Activated T-cell treated with anti-CD3 and anti-CD28 coated beads, Interleukin-2, amount 50 U/mL, for 72 hours (primary cell): Measurements from ENCODE around the gene TTC39C. TPM values are rescaled to one million over a fixed set of nuclear protein-coding genes. Genes with fewer than 3 reads are reported as not detected.
A peak's percentile ranks its signal among the peaks of the same experiment; 100 is the strongest.
"Not testable (repeated sequence)": the region's sequence is repeated elsewhere in the genome, so short reads cannot be mapped to it uniquely, and the experiment has no call there.

Experiments
- ATAC-seq, 2 donors: fragments of 150-1000 bp; cut with Tn5 transposase; replicated peaks in 1 of 2; 2 replicates each; pipeline ENCODE4 v1.10.0; 2021; ENCODE audit warnings: moderate library complexity in 2 of 2, mild to moderate bottlenecking in 1 of 2
- DNase-seq, 2 donors: peaks; one replicate each; pipeline ENCODE4 v3.0.0; 2021 to 2022; ENCODE audit warnings: mixed read lengths in 1 of 2
- H3K27ac Mint-ChIP-seq: one replicate; pipeline ENCODE4 v1.8.0; 2022; ENCODE audit warnings: mild to moderate bottlenecking, moderate library complexity, mixed read lengths
- H3K27me3 Mint-ChIP-seq: one replicate; pipeline ENCODE4 v1.8.0; 2022; ENCODE audit warnings: low read depth, mixed read lengths
- H3K36me3 Mint-ChIP-seq, 2 donors: one replicate each; pipeline ENCODE4 v1.8.0; 2022; ENCODE audit warnings: mixed read lengths in 2 of 2, mild to moderate bottlenecking in 1 of 2; ENCODE audit not compliant: insufficient read depth in 2 of 2
- H3K4me1 Mint-ChIP-seq: one replicate; pipeline ENCODE4 v1.8.0; 2022; ENCODE audit warnings: low read depth, mixed read lengths
- H3K4me3 Mint-ChIP-seq, 2 donors: one replicate each; pipeline ENCODE4 v1.8.0; 2022; ENCODE audit warnings: mild to moderate bottlenecking in 2 of 2, mixed read lengths in 2 of 2, moderate library complexity in 2 of 2
- H3K9me3 Mint-ChIP-seq, 2 donors: one replicate each; pipeline ENCODE4 v1.8.0; 2022; ENCODE audit warnings: mixed read lengths in 2 of 2
- total RNA-seq, 2 donors: library from RNA; stranded (reverse); gene quantifications; one replicate each; pipeline ENCODE4 v1.2.3, GENCODE V29; 2022

TTC39C gene
- total RNA-seq, 2 donors from 2014 or later: 38.8 to 41.3 TPM

DNA sequence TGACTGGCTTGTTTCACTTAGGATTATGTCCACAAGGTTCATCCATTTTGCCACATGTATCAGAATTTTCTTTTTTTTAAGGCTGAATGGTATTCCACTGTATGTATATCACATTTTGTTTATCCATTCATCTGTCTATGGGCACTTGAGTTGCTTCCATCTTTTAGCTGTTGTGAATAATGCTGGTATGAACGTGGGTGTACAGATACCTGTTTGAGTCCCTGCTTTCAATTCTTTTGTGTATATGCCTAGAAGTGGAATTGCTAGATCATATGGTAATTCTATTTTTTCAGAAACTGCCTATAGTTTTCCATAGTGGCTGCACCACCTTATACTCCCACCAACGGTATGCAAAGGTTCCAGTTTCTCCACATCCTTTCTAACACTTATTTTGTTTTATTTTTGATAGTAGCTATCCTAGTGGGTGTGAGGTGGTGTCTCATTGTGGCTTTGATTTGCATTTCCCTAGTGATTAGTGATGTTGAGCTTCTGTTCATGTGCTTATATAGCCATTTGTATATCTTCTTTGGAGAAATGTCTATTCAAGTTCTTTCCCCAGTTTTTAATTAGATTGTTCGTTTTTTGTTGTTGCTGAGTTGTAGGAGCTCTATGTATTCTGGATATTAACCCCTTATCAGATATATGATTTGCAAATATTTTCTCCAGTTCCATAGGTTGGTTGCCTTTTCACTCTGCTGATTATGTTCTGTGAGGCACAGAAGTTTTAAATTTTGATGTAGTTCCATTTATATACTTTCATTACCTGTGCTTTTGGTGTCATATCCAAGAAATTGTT, 40.7 kb downstream of the TTC39C start:
- DNase-seq (no peak), ATAC-seq (peak; percentile 43)
- Mint-ChIP-seq H3K27me3 (no peaks in the 10 kb centered on the region), H3K4me1 (peaks cover 76% of the 10 kb centered on the region), H3K9me3 (peaks cover 0 to 5% of the 10 kb centered on the region in 2 donors), H3K4me3 (peak overlapping the region; percentile 27 to 75), H3K27ac (peak overlapping the region; percentile 75), H3K36me3 (peaks cover 3 to 4% of the 10 kb centered on the region in 2 donors)

DNA sequence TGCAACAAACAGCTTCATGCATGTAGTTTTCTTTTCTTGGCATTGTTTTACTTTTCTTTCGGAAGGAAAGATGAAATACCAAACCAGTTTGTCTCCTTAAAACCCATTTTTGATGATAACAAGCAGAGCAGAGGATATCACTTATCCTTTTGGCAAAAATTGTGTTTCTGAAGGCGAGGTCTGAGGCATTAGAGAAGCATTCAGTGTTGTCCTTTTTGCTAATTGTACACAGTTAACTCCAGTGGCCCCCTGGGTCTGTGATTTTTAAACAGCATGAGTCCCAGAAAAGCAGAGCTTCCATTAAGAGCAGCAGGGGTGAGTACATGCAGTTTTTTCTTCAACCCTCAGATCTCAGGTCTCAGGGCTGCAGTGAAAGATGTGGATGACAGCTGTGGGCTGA, 41.3 kb downstream of the TTC39C start:
- Mint-ChIP-seq H3K27me3 (no peaks in the 10 kb centered on the region), H3K4me3 (peak overlapping the region; percentile 27 to 75), H3K36me3 (peaks cover 3 to 4% of the 10 kb centered on the region in 2 donors), H3K27ac (peak overlapping the region; percentile 38), H3K4me1 (peaks cover 69% of the 10 kb centered on the region), H3K9me3 (peaks cover 0 to 5% of the 10 kb centered on the region in 2 donors)
- DNase-seq (no peak), ATAC-seq (no peak)

DNA sequence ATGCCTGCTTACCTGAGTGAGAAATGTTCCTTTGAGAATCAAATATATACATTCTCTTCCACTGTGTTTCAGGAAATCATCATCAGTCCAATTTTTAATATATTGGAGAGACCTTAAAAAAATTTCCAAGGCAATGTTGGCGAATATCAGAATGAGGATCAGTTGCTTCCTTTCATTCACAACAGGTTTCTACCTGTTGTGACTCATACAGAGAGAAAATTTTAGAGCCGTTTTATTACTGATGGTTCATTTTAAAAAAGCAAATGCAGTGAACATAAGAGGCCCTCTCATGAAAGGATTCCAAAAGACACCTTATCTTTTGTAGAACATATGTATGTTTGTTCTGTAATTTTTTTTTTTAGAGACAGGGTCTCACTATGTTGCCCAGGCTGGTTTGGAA, 42.0 kb downstream of the TTC39C start:
- no peak for ATAC-seq
- Mint-ChIP-seq H3K4me3 (peak overlapping the region; percentile 27 to 75), H3K9me3 (peaks cover 0 to 5% of the 10 kb centered on the region in 2 donors), H3K27me3 (no peaks in the 10 kb centered on the region), H3K4me1 (peaks cover 63% of the 10 kb centered on the region), H3K36me3 (peaks cover 3 to 4% of the 10 kb centered on the region in 2 donors), H3K27ac (no peak overlapping the region)
- DNase-seq: no peak

DNA sequence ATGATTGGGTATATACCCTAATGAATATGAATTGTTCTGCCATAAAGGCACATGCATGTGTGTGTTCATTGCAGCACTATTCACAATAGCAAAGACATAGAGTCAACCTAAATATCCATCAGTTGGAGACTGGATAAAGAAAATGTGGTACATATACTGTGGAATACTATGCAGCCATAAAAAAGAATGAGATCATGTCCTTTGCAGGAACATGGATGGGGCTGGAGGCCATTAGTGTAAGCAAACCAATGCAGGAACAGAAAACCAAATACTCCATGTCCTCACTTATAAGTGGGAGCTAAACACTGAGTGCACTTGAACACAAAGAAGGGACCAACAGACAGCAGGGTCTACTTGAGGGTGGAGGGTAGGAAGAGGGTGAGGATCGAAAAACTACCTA, 43.2 kb downstream of the TTC39C start:
- Mint-ChIP-seq H3K4me1 (peaks cover 62% of the 10 kb centered on the region), H3K9me3 (peaks cover 0 to 5% of the 10 kb centered on the region in 2 donors), H3K27me3 (no peaks in the 10 kb centered on the region), H3K27ac (no peak overlapping the region), H3K4me3 (no peak overlapping the region), H3K36me3 (peaks cover 3 to 4% of the 10 kb centered on the region in 2 donors)
- DNase-seq (no peak), ATAC-seq (no peak)

DNA sequence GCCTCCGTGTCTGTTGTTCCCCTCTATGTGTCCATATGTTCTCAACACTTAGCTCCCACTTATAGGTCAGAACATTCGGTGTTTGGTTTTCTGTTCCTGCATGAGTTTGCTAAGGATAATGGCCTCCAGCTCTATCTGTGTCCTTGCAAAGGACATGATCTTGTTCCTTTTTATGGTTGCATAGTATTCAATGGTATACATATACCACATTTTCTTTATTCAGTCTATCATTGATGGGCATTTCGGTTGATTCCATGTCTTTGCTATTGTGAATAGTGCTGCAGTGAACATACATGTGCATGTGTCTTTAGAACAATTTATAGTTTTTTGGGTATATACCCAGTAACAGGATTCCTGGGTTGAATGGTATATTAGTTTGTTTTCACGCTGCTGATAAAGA, 44.8 kb downstream of the TTC39C start:
- not testable (repeated sequence) for ATAC-seq, H3K36me3 Mint-ChIP-seq, H3K27me3 Mint-ChIP-seq, H3K9me3 Mint-ChIP-seq, DNase-seq
- H3K4me3 Mint-ChIP-seq: peak overlapping the region in 1 of 2 donors; percentile 34
- peaks cover 62% of the 10 kb centered on the region for H3K4me1 Mint-ChIP-seq
- peak overlapping the region; percentile 61 for H3K27ac Mint-ChIP-seq

DNA sequence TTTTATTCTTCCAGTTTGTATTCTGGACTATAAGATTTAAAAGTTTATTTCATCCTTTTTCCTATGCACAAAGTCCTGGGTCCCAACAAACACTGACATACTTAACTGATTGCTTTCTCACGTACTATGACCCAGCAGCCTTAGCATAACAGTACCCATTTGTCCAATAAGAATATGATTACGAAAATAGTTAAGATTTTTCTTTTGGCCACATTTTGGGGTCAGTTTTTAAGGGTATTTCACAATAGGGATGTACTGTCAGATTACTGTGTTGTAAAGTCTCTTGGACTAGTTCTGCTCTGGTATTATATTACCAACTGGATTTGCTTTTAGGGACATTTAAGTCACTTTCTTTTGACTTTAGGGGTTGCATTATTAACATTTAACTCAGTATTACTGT, 46.1 kb downstream of the TTC39C start:
- H3K9me3 Mint-ChIP-seq: peaks cover 0 to 5% of the 10 kb centered on the region in 2 donors
- no peaks in the 10 kb centered on the region for H3K27me3 Mint-ChIP-seq
- H3K27ac Mint-ChIP-seq: no peak overlapping the region
- H3K4me3 Mint-ChIP-seq: no peak overlapping the region
- ATAC-seq (no peak), DNase-seq (no peak)
- peaks cover 3 to 4% of the 10 kb centered on the region in 2 donors for H3K36me3 Mint-ChIP-seq
- H3K4me1 Mint-ChIP-seq: peaks cover 62% of the 10 kb centered on the region

DNA sequence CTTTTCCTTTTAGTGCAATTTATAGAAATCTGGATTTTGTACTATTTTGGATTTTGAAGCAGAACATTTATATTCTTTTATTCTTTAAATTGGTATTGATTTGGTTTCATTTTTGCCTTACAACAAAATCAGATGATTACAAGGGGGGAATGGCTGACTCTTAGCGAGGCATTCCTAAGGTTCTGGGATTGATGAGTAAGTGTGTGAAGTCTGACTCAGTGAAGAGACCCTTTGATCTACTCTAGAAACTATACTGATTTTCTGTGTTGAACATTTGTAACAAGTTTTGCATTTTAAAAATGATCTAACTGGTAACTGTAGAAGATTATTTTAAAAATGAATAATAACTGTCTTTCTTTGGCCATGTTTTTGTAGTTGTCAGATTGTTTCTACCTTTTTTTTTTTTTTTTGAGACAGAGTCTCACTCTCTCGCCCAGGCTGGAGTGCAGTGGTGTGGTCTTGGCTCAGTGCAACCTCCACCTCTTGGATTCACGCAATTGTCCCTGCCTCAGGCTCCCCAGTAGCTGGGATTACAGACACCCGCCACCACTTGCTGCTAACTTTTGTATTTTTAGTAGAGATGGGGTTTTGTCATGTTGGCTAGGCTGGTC, 48.7 kb downstream of the TTC39C start:
- Mint-ChIP-seq H3K9me3 (no peaks in the 10 kb centered on the region), H3K4me3 (peak overlapping the region; percentile 7 to 62), H3K27me3 (no peaks in the 10 kb centered on the region), H3K4me1 (peaks cover 71% of the 10 kb centered on the region), H3K27ac (peak overlapping the region; percentile 43), H3K36me3 (peaks cover 0 to 15% of the 10 kb centered on the region in 2 donors)
- no peak for DNase-seq
- ATAC-seq: peak; percentile 85 to 91

DNA sequence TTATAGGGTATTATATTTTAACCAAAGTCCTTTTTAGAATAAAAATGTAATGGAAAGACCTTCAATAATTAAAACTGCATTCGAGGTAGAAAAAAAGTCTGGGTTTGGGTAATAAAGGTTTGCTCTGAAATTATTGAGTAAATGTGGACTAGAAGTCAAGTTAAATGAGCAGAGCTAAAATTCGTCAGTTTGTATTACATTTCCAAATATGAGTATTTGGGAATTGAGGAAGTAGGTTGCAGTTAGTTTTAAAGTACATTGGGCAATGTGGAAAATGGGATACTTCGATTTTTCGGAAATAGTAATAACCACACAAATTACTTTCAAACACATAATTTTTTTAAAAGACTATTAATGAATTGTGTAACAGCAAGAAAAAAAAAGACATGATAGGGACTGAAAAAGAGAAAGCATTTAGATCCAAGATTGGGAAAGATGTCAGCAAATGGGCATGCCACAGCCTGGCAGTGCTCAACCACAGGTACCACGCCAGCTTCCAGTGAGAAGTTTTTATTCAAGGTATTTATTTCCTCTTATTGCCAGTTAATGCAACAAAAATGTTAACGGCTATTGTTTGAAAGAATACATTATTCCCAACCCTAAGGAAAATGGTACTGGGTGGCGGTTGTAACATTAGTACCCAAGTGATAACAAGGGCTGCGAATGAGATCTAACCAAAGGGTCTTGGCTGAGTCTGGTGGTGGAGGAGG, 50.0 kb downstream of the TTC39C start:
- H3K4me1 Mint-ChIP-seq: peaks cover 75% of the 10 kb centered on the region
- no peak for DNase-seq
- H3K27me3 Mint-ChIP-seq: no peaks in the 10 kb centered on the region
- peaks cover 0 to 15% of the 10 kb centered on the region in 2 donors for H3K36me3 Mint-ChIP-seq
- H3K4me3 Mint-ChIP-seq: no peak overlapping the region
- H3K9me3 Mint-ChIP-seq: no peaks in the 10 kb centered on the region
- no peak overlapping the region for H3K27ac Mint-ChIP-seq
- ATAC-seq: no peak

DNA sequence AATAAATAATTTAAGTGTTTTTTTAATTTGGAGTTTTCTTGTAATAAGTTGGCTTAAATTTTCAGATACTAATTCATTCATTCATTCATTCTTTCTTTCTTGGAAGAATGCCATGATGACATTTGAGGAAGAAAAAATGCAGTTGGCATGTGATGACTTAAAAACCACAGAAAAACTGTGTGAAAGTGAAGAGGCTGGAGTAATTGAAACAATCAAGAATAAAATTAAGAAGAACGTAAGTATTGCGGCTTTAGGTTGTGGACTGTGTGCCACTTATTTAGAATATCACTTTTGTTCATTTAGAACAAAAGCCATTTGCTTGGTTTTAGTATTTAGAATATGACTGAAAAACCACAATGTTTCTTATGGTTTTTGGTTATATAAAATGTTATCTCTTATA, 51.4 kb downstream of the TTC39C start:
- ATAC-seq: peak; percentile 17 to 27
- Mint-ChIP-seq H3K27me3 (no peaks in the 10 kb centered on the region), H3K9me3 (no peaks in the 10 kb centered on the region), H3K36me3 (peaks cover 0 to 17% of the 10 kb centered on the region in 2 donors), H3K4me1 (peaks cover 70% of the 10 kb centered on the region), H3K27ac (no peak overlapping the region), H3K4me3 (no peak overlapping the region)
- DNase-seq: no peak

DNA sequence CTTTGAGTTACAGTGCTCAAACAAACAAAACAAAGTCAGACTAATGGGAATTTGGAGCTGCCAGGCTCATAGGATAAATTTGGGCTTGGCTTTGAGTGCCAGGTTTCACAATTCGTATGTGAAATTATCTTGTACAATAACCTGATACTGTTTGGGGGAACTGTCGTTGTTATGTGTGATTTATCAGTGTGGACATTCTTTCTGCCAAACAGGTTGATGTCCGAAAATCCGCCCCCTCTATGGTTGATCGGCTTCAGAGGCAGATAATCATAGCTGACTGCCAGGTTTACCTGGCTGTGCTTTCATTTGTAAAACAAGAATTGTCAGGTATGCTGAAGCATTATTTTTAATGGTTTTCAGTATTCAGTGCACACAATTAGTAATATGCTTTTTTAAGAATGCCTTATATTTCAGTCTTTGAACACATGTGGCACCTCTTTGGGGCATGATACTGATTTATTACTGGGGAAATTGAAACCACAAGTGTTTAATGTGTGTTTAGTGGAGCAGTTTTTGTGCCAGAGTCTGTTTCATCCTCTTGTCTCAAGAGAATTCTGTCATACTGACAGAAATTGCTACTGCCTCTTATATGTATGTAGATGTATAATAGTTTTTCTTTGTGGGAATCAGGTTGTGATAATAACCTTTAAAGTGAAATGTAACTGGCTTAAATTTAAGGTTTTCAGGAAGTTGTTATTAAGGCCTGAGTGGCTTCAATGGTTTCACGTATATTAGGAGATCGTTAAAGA, 54.6 kb downstream of the TTC39C start:
- ATAC-seq (no peak), DNase-seq (no peak)
- Mint-ChIP-seq H3K27me3 (no peaks in the 10 kb centered on the region), H3K4me1 (peaks cover 45% of the 10 kb centered on the region), H3K4me3 (no peak overlapping the region), H3K36me3 (peaks cover 2 to 22% of the 10 kb centered on the region in 2 donors), H3K9me3 (no peaks in the 10 kb centered on the region), H3K27ac (no peak overlapping the region)

DNA sequence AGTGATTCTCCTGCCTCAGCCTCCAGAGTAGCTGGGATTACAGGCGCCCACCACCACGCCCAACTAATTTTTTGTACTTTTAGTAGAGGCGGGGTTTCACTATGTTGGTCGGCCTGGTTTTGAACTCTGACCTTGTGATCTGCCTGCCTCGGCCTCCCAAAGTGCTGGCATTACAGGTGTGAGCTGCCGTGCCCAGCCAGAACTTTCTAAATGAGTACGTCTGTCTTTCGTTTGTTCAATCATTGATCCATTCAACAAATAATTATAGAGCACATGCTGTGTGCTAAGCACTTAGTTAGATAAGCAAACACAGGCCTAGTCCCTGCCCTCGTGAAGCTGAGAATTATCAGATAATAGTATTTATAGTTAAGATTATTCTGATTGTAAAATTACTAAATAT, 56.5 kb downstream of the TTC39C start:
- Mint-ChIP-seq H3K4me3 (no peak overlapping the region), H3K36me3 (peaks cover 8 to 24% of the 10 kb centered on the region in 2 donors), H3K9me3 (no peaks in the 10 kb centered on the region), H3K4me1 (peaks cover 35% of the 10 kb centered on the region), H3K27ac (no peak overlapping the region), H3K27me3 (no peaks in the 10 kb centered on the region)
- no peak for DNase-seq
- no peak for ATAC-seq

DNA sequence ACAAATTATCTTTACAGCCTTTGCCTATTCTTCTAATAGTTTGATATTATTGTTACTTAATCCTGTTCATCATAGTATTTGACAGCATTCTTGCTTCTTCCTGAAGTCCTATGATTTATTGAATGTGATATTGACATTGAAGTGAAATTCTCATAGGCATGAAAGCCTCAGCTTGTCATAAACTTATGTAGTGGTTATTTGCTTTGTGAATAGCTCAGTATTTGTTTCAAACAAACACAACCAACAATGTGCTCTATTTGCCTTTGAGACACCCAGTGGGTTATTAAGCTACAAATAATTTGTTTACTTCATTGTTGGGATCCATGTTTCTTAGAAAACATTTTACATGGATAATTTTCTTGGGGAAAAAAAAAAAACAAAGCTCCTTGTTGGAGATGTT, 57.2 kb downstream of the TTC39C start:
- H3K27ac Mint-ChIP-seq: no peak overlapping the region
- H3K9me3 Mint-ChIP-seq: no peaks in the 10 kb centered on the region
- H3K4me3 Mint-ChIP-seq: no peak overlapping the region
- H3K36me3 Mint-ChIP-seq: peaks cover 8 to 17% of the 10 kb centered on the region in 2 donors
- peaks cover 35% of the 10 kb centered on the region for H3K4me1 Mint-ChIP-seq
- no peak for DNase-seq
- no peak for ATAC-seq
- H3K27me3 Mint-ChIP-seq: no peaks in the 10 kb centered on the region
